T-helper 1 cell (primary cell): ENCODE data around the gene RAD51B.

Experiments used
- DNase-seq, 5 donors: peaks; one replicate each; pipeline ENCODE4 v3.0.0-alpha.2; 2012 to 2020

Gene RAD51B

DNA sequence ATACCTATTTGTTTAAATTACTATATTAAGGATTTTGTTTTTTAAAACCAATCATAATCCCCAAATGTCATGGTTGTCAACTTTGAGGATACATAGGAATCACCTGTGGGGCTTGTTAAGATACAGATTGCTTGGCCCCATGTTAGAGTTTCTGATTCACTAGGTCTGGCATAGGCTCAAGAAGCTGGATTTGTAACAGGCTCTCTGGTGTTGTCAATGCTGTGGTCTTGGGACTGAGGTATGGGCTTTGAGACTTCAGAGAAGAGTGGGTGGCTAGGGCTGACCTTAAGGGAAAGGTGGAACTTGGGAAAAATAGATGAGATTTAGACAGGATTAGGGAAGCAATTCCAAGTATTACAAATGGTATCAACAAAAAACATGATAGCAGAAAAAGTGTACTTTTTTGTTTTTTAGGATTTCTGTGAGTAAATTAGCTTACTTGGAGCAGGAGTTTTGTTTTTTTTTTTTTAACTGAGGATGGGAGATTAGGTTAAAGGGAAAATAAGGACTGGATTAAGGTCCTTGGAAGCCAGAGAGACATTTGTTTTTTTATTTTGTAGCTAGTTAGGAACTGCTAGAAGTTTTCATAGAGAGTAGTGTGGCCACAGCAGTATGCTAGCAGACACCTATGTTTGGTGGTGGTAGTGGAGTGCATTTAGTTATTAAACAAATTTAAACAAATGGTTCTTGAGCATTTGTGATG lies 88.6 kb downstream of the RAD51B start:
- no peak for DNase-seq

DNA sequence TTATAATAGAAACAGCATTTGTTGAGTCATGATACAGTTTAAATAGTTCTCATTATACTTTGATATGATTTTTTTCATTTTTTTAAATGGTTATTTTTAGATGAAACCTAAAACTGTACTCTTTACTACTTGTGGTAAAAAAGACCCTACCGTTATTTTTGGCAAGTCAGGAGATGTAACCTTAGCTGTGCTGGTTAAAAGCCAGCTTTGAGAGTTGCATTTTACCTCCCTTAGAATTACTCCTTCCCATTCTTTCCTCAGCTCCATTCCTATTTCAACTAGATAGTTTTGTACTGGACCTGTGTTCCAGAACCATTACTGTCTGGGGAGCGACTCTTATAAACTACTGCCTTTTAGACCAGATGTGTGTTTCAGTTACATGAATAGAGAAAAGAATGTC lies 92.0 kb downstream of the RAD51B start:
- no peak for DNase-seq

GRCh38 chr14:67916430-67916829 lies 96.9 kb downstream of the RAD51B start:
- DNase-seq: no peak

DNA sequence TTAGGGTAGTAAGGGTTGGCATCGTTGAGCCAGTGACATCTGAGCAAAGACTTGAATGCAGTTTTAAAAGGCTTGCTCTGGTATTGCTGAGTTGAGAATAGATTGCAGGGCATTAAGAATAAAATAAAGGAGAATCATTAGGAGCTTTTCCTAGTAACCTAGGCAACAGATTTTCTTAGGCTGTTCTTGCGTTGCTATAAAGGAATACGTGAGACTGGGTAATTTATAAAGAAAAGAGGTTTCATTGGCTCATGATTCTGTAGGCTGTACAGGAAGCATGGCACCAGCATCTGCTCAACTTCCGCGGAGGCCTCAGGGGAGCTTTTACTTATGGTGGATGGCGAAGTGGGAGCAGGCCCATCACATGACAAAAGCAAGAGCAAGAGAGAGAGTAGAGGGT lies 97.4 kb downstream of the RAD51B start:
- no peak for DNase-seq

DNA sequence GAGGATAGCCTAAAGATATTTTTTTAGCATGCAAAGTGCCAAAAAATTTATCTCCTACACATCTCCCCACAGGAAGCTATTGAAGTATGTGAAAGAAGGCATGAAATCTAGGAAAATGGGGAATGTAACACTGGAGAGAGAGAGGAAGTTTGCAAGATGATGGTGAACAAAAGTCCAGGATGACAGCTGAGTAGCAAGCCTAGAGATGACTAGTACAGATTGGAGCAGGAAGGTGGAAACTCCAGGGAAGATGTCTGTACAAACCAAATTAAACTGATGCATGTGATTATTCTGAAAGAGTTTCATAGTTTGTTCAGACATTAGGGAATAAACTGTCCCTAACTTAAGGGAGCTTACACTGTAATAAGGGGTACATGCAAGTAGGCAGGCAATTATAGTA lies 99.3 kb downstream of the RAD51B start:
- DNase-seq: no peak

DNA sequence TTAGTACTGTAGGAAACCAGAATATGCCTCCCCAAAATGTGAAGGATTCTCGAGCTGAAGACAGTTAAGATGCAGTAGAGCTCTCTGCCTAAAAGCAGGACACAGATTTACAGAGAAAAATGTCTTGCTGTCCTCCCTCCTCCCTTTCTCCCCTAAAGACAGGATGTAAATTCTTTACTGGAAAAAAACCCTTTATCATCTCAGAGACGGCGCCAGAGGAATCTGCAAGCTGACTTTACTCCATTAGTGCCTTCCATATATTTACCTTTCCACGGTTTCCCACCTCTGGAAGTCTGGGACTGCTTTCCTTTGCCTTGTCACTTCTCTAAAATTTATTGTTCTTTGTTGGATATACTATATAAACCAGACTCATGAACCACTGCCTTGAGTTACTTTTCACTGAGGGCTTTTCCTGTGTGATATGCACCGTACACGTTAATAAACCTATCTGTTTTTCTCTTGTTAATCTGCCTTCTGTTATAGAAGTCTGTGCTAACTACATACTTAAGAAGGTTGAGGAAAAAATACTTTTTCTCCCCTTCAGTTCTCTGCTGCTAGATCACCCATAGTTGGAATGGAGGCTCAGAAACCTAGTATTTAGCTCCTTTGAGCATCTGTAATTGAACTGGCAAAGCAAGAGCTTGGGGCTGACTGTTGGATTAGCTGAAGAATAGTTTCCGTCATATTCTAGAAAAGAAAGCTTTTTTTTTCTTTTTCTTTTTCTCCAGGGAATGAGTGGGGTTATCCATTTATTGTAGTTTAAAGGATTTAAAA lies 99.9 kb downstream of the RAD51B start:
- no peak for DNase-seq

DNA sequence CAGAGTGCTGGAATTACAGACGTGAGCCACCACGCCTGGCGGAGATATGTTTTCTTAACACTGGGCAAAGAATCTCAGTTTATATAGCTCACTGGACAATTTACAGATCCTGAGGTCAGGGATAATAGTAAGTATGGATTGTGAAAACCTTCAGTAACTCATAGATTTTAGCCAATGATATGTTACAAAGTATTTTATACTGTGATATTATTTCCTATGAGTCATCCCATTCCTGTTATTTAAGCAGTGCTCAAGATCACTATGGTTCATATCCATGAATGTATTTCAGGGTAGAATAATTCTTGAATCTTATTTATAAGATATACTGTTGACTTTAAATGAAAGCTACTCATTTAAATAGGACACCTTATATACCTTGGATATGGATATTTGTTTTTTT lies 107.2 kb downstream of the RAD51B start:
- no peak for DNase-seq

DNA sequence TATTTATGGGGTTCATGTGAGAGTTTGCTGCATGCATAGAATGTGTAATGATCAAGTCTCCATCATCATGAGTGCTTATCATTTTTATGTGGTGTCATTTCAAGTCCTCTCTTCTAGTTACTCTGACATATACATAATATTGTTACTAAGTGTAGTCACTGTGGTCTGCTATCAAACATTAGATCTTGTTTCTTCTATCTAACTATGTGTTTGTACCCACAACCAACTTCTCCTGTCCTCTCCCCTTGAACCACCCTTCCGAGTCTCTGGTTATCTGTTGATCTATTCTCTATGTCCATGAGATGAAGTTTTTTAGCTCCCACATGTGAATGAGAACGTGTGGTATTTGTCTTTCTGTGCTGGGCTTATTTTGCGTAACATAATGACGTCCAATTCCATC lies 107.7 kb downstream of the RAD51B start:
- DNase-seq: no peak

DNA sequence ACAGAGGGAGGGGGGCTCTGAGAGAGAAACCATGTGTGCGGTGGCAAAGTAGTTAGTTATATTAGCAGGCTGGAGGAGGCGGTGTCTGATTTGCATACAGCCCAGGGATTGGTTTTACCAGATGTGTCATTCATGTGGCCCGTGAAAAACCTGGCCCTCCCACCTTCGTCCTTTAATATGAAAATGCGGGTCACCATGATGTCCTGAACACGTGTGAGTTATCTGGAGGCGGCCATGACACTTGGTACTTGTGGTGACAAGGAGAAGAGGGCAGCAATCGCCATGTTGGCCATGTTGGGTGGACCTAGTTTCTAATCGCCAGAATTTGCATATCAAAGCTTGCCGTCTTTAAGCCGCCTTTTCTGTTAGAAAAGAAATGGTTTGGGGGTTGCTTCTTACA lies 108.8 kb downstream of the RAD51B start:
- no peak for DNase-seq

- DNase-seq: no peak
Observed at GRCh38 chr14:67932708-67933246, 113.2 kb downstream of the RAD51B start.

DNA sequence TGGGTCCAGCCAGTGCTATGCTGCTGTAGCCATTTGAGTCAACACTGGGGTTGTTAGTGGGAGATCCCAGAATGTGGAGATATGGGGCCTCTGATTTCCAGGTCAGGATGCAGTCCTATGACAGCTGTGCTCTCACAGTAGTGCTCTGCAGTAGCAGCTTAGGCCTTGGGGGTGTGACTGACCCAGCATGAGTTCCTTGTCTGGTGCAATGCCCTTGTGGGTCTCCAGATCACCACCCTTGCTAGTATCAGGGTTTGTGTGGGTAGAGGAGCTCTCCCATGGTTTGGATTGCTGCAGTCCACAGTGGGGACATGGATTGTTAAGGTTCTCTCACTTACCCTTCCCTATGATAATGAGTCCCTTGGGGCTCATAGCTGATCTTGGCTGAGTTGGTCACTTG lies 113.7 kb downstream of the RAD51B start:
- DNase-seq: no peak

DNA sequence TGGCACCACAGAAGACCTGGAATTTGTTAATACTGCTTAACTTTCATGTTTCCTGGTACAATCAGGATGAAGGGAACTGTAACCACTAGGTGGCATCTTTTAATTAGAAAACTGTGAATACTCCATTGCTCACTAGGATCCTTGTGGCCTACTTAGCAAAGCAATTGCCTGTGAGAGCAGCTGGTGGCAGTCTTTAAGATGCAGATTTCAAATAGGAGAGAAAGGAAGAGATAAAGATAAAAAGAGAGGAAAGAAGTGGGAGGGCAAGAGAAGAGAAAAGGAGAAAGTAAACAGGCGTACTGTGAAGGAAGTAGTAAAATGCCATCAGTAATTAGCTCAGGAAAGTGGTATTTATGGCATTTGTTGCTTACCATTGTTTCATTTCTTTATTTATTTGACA lies 114.5 kb downstream of the RAD51B start:
- DNase-seq: peak in 1 of 5 donors; percentile 33

GRCh38 chr14:67934862-67935261 lies 115.3 kb downstream of the RAD51B start:
- no peak for DNase-seq

DNA sequence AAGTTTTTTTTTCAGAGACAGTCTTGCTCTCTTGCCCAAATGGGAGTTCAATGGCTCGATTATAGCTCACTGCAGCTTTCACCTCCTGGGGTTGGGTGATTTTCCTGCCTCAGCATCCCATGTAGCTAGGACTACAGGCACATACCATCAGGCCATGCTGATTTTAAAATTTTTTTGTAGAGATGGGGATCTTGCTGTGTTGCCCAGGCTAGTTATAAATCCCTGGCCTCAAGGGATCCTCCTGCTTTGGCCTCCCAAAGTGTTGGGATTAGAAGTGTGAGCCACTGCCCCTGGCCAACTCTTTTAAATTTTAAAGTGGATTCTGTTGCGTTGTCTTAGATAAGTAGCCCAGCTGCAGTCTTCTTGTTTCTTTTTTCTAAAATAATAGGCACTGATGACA lies 115.8 kb downstream of the RAD51B start:
- DNase-seq: no peak

- no peak for DNase-seq
Observed at GRCh38 chr14:67938071-67938470, 118.5 kb downstream of the RAD51B start.

GRCh38 chr14:67940486-67941455 lies 121.2 kb downstream of the RAD51B start:
- no peak for DNase-seq

GRCh38 chr14:67941456-67942018 lies 122.0 kb downstream of the RAD51B start:
- no peak for DNase-seq

DNA sequence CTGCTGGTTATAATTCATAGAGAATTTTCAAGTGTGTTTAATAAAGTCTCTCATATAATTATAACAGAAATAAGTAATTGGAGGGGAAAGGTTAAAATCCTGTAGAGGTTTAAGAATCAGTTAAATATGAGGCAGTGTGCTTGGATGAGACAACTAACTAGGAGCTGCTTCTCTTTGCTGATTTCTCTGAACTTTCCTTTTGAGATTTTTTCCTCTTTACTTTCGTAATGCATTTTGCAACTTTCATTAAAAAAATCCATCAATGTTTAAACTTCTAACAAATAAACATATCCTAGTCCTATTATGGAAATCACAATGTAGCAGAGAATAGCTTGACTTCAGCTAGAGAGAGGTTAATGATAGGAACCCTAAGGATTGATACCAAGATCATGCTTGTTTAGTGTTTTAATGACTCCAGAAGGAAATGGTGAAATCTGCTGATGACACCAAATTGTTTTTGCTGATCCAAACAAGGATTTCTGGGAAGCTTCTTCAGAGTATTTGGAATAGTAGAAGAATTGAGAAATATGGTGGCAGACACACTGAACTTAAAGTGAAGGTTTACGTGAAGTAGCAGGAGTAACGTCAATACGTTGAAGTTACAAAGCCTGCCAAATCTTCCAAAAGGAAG lies 122.6 kb downstream of the RAD51B start:
- DNase-seq: no peak

DNA sequence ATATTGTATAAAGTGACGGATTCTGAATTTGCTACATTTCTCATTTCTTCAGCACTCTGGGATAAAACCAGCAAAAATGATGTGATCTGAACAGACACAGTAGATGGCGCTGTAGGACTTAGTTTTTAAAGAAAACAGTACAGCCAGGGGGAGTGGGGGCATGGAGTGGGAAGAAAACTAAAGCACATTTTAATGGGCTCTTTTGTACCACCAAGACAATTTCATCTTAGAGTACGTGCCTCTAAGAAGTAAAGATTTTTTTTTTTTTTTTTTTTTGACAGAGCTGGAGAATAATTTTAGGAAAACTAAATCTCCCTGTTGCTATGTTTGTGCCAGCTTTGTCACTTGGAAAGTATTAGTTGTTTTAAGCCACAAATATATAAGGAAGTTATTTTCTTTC lies 124.4 kb downstream of the RAD51B start:
- peak in 4 of 5 donors; percentile 8 to 46 (median 32) for DNase-seq

GRCh38 chr14:67944605-67945004 lies 125.0 kb downstream of the RAD51B start:
- DNase-seq: no peak

GRCh38 chr14:67949771-67950170 lies 130.2 kb downstream of the RAD51B start:
- DNase-seq: no peak

GRCh38 chr14:67950386-67950785 lies 130.8 kb downstream of the RAD51B start:
- no peak for DNase-seq
